ENCODE data around the gene MAP7.

- TF ChIP-seq EP300 (IDR thresholded peaks at IDR 0.05) = no peak
- TF ChIP-seq CTCF (IDR thresholded peaks at IDR 0.05) = no peak
- TF ChIP-seq POLR2A (IDR thresholded peaks at IDR 0.05) = no peak
- no peak for TF ChIP-seq POLR2AphosphoS5 (IDR thresholded peaks at IDR 0.05)
Measured at GRCh38 chr6:136404627-136405419, 145.4 kb downstream of the MAP7 start.
